Kidney tubule cell (primary cell): ENCODE measurements around the gene SLC5A5.

ENCODE experiments used
- DNase-seq: peaks from one replicate; pipeline ENCODE4 v3.0.0-alpha.2; 2018; ENCODE audit warnings: low spot score

Gene SLC5A5

DNA sequence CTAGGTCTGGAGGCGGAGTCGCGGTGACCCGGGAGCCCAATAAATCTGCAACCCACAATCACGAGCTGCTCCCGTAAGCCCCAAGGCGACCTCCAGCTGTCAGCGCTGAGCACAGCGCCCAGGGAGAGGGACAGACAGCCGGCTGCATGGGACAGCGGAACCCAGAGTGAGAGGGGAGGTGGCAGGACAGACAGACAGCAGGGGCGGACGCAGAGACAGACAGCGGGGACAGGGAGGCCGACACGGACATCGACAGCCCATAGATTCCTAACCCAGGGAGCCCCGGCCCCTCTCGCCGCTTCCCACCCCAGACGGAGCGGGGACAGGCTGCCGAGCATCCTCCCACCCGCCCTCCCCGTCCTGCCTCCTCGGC is at the start of gene SLC5A5:
SLC5A5 (plus strand) TSS at position 68 of the 373 bp plus-strand sequence. CDS start 375 bp downstream, outside the sequence.
- DNase-seq = no peak

DNA sequence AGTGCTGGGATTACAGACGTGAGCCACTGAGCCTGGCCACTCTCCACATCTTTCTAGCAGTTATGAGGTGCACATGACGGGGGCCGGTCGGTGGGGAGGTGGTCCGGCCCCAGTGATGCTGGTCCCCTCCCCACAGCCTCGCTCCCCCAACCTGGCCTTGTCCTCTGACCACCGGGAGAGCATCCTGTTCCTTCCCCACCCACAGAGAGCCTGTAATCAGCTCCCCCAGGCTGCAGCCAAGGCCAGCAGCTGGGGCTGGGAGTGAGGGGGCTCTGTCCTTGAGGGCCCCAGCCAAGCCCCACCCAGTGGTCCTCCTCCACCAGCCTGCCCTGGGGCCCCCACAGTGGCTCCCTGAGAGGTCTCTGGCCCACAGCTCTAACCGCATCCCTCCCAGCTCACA is 47.4 kb upstream of the SLC5A5 start:
- DNase-seq = no peak

DNA sequence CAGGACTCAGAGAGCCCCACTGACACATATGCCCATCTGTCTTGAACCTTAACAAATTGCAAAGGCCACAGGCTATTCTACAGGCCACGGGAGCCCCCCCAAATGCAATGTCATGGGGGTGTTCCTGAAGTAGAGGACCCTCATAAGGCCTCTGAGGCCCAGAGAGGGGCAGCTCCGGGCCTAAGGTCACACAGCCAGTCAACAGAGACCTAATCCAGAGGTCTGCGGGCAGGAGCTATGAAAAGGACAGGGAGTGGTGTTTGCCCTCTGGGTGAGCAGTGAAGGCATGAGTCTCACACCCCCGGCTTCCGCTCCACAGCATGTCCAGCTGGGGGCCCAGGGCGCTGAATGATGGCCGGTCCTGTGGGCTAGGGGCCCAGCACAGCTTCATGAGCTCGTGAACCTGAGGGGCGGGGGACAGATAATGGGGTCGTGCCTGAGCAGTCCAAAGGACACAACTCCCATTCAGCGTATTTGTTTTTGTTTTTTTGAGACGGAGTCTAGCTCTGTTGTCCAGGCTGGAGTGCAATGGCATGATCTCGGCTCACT is 45.2 kb upstream of the SLC5A5 start:
- DNase-seq = no peak

DNA sequence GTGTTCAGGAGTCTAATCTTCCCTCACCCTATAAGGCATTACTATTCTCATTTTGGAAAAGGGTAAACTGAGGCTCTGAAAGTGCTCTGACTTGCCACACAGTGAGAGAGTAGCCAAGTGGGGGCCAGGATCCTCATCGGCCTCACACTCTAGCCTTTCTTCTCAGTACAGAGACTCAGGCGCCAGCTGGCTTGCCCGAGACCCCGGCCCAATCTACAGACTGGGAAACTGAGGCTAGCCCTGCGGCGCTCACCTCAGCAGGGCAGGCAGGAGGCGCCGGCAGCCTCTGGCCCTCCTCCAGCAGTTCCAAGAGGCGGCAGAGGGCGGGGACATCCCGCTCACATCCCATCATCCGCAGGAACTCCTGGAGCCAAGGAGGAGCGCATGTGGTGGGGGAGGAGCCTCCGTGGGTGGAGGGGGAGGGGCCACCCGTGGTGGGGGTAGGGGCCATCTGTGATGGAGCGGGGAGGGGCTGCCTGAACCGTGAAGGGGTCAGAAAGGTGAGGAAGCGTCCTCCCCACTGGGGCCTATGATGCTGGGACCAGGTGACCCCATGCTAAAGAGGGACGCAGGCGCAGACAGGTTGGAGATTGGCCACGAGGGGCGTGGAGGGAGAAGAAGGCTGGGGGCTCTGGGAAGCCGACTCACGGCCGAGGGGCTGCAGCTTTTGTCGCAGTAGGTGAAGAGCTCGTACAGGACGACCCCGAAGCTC is 41.7 kb upstream of the SLC5A5 start:
- DNase-seq = peak; percentile 74

DNA sequence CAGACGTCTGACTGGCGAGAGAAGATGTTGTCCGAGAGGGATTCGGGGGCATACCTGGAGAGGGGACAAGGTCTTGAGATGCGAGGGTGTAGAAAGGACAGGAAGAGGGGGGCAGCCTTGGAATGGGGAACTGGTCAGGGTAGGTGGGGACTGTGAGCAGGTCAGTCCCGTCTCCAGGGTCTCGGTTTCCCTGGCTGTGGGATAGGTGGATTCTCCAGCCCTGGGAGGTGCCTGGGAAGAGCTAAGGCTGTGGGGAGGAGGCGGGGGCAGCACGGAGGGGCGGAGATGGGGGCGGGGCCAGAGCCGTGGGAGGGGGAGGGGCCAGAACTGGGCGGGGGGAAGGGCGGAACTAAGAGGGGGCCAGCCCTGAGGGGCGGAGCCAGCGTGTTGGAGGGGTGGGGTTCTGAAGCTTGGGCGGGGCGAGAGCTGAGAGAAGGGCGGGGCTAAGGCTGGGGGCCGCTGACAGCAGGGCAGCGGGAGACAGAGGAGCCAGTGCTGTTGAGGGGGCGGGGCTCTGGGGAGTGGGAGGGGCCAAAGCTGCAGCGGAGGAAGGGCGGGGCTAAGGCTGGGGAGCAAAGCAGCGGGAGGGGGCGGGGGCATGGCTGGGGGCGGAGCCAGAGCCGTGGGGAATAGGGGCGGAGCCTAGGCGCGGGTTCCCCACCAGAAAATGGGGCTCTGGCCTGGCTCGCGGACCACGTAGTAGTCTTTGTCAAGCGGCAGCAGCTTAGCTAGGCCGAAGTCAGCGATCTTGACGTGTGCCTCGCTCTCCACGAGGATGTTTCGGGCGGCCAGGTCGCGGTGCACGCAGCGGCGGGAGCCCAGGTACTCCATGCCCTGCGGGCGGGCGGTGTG is 41.0 kb upstream of the SLC5A5 start:
- peak; percentile 83 for DNase-seq

DNA sequence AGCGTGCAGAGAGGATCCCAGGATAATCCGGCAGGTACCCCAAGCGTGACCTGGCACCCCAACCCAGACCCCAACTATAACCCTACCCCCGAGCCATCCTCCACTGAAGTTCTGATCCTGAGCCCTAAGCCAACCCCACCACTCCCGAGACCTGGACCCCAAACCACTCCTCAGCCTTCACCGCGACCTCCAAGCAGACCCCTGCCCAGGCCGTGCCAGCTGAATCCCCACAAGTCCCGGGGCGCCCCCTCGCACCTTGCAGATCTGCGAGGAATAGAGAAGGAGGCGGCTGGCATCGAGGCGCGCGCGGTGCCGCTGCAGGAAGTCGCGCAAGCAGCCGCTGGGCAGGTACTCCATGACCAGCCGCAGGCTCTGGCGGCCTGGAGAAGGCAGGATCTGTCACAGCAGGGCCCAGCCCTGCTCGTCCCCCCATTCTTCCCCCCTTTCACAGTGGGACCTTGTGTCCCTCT is 40.3 kb upstream of the SLC5A5 start:
- DNase-seq = no peak

DNA sequence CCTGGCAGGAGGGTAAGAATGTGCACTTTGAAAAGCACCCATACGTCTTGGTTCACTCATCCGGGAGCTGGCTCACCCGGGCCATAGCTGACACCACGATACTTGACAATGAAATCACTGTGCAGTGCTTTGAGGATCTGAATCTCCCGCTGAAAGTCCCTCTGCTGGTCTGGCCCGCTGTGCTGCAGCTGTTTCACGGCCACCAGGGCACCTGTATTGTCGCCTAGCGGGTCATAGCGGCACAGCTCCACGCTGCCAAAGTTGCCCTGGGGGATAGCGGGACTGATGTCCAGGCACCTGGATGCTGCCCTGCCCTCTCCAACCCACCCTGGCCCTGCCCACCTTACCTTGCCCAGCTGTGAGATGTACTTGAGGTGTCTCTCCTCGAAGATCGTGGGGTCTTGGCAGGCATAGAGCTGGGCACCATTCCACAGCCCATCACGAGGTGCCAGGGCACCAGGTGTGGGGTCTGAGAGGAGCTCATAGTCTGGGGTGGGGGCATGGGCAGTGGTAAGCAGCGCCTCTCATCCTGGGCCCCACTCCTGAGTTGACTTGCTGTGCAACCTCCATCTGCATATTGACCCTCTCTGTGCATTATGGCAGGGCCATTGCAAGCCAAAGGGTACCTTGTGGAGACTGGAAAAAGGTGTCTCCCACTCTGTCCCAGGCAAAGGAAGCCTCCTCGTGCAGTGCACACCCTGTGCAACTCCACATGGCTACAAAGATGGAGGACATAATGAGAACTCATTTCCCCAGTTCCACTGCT is 39.1 kb upstream of the SLC5A5 start:
- DNase-seq = no peak

DNA sequence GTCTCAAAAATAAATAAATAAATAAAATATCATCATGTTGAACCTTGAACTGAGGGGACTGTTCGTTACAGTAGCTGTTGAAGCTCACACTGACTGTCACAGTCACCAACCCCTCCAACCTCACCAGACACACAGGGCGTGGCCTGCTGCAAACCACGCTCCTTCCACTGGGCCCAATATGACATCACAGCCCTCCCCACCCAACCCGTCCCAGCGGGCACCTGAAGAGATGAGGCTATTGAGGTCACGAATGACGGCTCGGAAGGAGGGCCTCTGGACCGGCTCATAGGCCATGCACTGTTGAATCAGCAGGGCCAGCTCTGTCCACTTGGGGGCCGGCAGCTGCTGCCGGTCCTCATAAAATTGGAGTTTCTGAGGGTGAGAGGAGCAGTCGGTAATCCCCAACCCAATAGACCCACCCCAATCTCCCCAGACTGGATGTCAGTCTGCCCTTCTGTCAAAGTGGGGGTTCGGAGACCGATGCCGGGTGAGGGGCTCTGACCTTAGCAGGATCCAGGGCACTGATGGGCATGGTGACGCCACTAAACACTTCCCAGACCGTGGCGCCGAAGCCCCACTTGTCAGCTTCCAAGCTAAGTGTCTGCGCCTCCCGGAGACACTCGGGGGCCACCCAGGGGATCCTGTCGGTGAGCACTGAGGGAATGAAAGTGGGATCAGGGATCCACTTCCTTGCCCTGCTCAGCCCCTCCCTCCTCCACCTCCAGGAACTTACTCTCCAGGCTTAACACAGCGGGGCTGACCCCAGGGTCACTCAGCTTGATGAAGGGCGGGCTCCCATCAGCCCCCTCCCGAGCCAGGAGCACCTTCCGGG is 37.2 kb upstream of the SLC5A5 start:
- DNase-seq = no peak

DNA sequence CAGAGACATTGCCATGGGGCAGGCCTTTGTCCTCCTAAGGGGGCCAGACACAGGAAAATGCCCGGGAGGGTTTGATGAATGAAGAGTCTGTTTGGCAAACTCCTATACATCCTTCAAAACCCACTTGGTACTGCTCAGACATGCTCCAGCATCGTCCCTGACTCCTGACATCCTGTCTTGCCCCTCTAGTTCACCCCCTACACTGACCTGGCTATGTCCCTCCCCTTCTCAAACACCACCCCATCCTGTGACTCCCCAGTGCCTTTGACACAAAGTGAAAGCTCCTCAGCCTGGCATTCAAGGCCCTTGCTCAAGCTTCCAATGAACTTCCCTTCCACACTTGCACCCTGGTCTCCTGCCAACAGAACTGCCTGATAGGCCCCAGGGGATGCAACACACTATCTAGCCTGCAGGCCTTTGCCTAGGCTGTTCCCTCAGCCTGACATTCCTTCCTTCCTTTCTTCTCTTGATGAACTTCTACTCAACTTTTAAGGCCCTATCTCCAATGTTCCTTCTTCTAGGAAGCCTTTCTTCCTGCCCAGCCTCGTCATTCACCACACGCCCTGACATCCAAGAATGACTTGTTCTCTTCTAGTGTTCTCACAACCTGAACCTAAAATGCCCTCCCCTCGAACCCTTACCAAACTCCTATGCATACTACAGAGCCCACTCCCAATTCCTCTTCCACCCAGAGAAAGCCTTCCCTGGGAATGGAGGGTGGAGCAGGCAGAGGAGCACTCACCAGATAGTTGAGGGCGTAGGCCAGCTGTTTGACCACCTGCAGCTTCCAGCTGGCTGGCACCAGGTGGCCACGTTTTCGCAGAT is 36.4 kb upstream of the SLC5A5 start:
- DNase-seq = no peak

DNA sequence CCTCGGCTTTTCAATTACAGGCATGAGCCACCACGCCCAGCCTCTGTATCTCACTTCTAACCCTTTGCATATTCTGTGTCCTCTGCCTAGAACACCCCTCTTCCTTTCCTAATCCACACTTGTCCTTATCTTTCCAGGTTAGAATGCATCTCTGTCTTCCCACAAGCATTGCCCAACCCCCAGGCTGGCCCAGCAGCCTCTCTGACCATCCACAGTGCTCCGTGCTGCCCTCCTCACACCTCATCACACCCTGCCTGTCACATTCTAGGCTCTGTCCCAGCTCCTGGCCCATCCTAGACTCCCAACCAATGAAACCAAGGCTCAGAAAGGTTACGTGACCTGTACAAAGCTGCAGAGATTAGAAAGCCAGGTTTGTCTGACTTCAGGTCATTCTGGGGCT is 35.2 kb upstream of the SLC5A5 start:
- DNase-seq = no peak

DNA sequence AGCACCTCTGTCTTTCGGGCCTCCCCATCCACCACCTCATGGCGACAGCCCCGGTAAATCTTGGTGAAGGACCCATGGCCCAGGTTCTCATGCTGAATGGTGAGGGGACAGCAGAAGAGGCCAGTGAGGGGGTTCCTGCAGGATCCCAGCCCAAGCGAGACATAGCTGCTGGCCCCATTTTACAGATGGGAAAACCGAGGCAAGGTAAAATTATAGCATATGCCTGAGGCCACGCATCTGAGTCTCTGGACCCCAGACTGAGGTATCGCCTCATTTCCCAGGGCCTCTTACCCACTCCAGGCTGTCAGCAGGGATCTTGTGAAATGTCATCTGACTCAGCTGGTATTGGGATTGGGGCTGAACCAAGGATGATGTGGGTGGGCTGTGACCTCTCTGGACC is 33.8 kb upstream of the SLC5A5 start:
- DNase-seq = no peak

DNA sequence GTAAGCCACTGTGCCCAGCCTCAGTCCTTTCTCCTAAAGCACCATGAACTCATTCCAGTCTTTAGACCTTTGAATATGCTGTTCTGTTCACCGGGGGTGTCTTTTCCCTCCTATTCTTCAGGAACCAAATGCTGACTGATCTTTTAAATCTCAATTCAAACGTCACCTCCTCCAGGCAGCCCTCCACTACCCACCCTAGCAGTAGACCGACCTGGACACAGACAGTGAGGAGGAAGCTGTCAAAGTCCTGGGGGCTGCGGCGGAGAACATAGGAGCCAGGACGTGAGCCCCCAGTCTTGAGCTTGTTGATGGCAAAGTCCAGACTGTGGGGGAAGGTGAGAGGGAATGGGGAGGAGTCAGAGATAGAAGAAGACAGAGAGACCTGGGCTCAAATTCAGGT is 31.7 kb upstream of the SLC5A5 start:
- DNase-seq = no peak

DNA sequence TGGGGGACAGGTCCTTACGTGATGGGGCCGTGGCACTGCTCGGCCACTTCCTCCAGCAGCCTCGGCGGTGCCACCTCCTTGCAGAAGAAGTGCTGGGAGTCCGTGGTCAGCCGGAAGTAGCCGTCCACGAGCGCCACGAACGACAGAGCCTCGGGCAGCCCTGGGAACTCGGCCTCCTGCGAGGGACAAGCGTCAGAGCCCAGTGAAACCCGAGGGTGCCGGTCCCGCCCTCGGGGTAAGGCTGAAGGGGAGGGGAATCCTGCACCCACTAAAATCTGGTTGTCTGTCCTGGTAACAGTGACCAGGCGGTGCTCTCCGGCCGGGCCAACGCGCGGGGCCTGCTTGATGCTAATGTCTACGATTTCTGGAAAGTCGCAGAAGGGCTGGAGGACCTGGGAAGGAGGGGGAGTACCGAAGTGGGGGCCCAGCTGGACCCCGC is 30.4 kb upstream of the SLC5A5 start:
- peak; percentile 7 for DNase-seq

DNA sequence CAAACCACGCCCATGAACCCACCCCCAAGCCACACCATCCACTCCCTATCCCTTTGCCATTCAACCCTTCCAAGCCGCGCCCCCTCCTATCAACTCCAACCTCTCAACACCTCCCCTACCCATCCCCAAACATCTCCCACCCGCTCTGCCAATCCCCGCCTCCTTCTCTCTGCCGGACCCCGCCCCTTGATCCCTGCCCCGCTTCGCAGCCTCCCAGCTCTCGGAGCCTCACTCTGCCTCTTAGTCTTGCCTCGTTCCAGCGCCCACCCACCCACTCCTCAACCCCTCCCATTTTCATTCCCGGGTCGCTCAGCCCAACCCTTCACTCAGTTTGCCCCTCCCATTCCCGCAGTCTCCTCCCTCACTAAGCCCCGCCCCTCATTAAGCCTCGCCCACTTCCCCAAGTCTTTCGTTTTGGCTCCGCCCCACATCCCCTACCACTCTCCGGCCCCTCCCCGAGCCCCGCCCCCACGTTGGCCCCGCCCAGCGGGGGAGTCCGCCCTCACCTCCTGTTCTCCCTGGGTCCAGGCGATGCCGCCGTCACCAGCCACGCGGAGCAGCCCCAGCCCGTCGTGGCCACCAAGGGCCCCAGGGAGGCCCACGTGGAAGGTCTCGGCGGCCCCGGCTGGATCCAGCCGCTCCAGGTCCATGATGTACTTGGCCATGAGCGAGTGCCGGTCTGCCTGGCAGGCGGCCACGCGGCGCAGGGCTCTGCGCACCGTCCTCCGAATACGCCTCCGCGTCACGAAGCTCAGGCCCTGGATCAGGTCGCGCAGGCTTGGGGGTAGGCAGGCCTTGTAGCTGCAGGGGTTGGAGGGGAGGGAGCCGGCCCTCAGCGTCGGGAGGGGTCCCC is 29.7 kb upstream of the SLC5A5 start:
- DNase-seq = peak; percentile 78

DNA sequence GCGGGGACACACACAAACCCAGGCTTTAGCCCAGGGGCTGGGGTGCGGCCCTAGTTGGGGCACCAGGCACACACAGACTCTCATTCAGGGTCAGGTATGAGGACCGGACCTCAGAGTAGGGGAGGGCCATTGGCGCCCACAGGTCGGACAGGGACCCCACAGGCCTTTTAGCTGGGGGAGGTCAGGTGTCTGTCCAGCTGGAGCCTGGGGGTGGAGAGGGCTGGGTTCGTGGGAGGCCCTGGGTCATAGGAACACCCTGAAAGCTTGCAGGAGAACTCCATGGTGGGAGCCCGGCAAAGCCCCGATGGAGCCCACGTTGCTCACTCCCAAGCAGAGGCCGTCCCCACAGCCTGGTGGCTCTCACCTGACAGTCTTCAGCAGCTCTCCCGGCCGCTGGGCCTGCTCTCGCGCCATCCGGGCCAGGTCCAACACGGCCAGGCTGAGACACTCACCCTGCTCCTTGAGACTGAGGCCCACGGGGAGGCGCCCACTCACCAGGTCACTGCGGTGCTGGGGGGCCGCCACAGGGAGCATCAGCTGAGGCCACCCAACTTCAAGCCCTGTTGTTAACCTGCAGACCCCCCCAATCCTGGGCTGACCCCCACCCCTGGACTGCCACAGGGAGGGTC is 29.0 kb upstream of the SLC5A5 start:
- DNase-seq = no peak

DNA sequence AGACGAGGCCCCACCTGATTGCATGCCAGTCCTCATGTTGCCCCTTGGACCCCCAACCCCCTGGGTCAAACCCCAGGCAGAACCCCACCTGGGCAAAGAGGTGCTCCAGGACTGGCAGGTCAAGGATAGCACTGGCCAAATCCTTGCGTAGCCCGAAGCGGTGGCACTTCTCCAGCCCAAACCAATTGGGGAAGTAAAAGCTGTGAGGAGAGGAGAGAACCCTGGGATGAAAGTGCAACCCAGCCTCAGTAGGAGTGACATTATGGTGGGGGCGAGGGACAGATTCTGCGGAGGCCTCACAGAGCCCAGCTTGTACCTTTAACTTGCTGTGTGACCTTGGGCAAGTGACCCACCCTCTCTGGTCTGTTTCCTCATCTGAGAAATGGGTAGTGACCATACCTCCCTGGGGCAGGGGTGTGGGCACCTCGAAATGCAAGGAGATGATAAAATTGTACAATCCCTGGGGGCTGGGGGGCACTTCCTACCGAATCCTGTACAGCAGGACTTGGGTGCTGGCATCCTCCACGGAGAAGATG is 28.4 kb upstream of the SLC5A5 start:
- no peak for DNase-seq

DNA sequence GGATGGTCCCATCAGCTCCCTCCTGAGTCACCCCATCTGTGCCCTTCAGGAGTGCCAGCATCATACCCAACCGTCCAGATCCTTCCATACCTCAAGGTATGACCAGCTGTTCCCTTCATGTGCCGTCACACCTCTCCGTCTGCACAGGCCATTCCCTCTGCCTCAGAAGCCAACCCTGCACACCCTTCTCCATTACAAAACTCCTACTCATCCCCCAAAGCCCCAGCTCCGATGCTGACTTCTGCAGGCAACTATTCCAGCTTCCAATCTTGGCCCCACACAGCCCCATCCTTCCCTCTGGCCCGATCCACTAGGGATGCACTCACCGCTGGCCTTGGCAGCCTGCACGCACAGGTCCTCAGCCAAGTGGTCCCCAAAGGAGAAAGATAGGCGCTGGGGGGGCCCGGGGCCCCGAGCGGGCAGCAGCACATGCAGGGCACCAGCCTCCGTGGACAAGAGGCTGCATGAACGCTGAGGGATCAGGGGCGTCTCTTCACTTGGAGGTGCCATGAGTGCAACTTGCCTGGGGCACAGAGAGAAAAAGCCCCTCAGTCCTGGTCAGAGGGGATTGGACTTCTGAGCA is 27.7 kb upstream of the SLC5A5 start:
- DNase-seq = no peak

DNA sequence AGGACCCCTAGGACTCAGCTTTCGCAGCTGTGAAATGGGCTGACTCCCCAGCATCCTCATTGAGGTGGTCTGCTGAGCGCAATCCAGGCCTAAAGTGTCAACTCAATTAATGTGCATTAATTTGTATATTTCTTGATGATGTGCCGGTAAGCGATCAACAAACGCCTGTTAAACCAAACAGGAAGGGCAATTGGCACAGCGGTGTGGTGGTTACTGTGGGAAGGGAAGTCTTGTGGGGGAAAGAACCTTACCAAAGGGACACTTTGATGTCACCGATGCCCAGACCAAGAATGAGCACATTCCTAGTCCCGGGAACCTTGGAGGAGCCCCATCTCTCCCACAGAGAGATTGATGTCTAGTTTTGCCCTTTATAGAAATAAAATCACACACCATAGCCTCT is 25.6 kb upstream of the SLC5A5 start:
- no peak for DNase-seq
